Nephron (organoid): Measurements from ENCODE around the gene GPR156.

Experiments
- H3K27ac Mint-ChIP-seq, 3 experiments: 2 replicates each; pipeline ENCODE4 v1.8.0; 2020; ENCODE audit warnings: mixed read lengths in 3 of 3, mild to moderate bottlenecking in 2 of 3, moderate library complexity in 1 of 3
- H3K27me3 Mint-ChIP-seq: 2 replicates; pipeline ENCODE4 v1.8.0; 2021; ENCODE audit warnings: low read depth, mild to moderate bottlenecking, moderate library complexity, mixed read lengths
- H3K36me3 Mint-ChIP-seq: 2 replicates; pipeline ENCODE4 v1.8.0; 2020; ENCODE audit warnings: low read depth, mixed read lengths
- H3K4me1 Mint-ChIP-seq: 2 replicates; pipeline ENCODE4 v1.8.0; 2020; ENCODE audit warnings: mixed read lengths
- H3K4me3 Mint-ChIP-seq, 3 experiments: 2 replicates each; pipeline ENCODE4 v1.8.0; 2020; ENCODE audit warnings: mild to moderate bottlenecking in 3 of 3, mixed read lengths in 3 of 3, moderate library complexity in 2 of 3
- H3K9me3 Mint-ChIP-seq: 2 replicates; pipeline ENCODE4 v1.8.0; 2020; ENCODE audit warnings: mixed read lengths
- CTCF ChIP-seq, 3 experiments: fragments of 200-600 bp; sonication (generic); IDR thresholded peaks; one replicate each; pipeline ENCODE4 v1.5.0; 2021; ENCODE audit warnings: antibody characterized with exemption in 3 of 3; ENCODE audit not compliant: unreplicated experiment in 3 of 3

Gene GPR156

GRCh38 chr3:120171134-120171873 lies 113.7 kb downstream of the GPR156 start:
- H3K4me3 Mint-ChIP-seq, result no peak overlapping the region
- peaks cover 13% of the 10 kb centered on the region for H3K4me1 Mint-ChIP-seq
- no peaks in the 10 kb centered on the region for H3K9me3 Mint-ChIP-seq
- no peaks in the 10 kb centered on the region for H3K27me3 Mint-ChIP-seq
- no peak for TF ChIP-seq CTCF (IDR thresholded peaks at IDR 0.05; ENCODE audit: unreplicated experiment in 3 of 3)
- no peaks in the 10 kb centered on the region for H3K36me3 Mint-ChIP-seq
- no peak overlapping the region for H3K27ac Mint-ChIP-seq

- no peaks in the 10 kb centered on the region for H3K36me3 Mint-ChIP-seq
- no peak overlapping the region for H3K4me3 Mint-ChIP-seq
- no peaks in the 10 kb centered on the region for H3K9me3 Mint-ChIP-seq
- no peak for TF ChIP-seq CTCF (IDR thresholded peaks at IDR 0.05; ENCODE audit: unreplicated experiment in 3 of 3)
- no peaks in the 10 kb centered on the region for H3K27me3 Mint-ChIP-seq
- H3K27ac Mint-ChIP-seq, result no peak overlapping the region
- peaks cover 13% of the 10 kb centered on the region for H3K4me1 Mint-ChIP-seq
These were observed 114.8 kb downstream of the GPR156 start for GRCh38 chr3:120170223-120170622.

- H3K27me3 Mint-ChIP-seq, result no peaks in the 10 kb centered on the region
- H3K9me3 Mint-ChIP-seq, result no peaks in the 10 kb centered on the region
- no peak overlapping the region for H3K27ac Mint-ChIP-seq
- peaks cover 13% of the 10 kb centered on the region for H3K4me1 Mint-ChIP-seq
- no peaks in the 10 kb centered on the region for H3K36me3 Mint-ChIP-seq
- no peak for TF ChIP-seq CTCF (IDR thresholded peaks at IDR 0.05; ENCODE audit: unreplicated experiment in 3 of 3)
- no peak overlapping the region for H3K4me3 Mint-ChIP-seq
These were observed 115.6 kb downstream of the GPR156 start for GRCh38 chr3:120169407-120169806.

GRCh38 chr3:120168611-120169010 lies 116.4 kb downstream of the GPR156 start:
- Mint-ChIP-seq H3K4me1 (peaks cover 13% of the 10 kb centered on the region), H3K36me3 (no peaks in the 10 kb centered on the region), H3K27me3 (no peaks in the 10 kb centered on the region), H3K4me3 (no peak overlapping the region), H3K27ac (no peak overlapping the region), H3K9me3 (no peaks in the 10 kb centered on the region)
- no peak for TF ChIP-seq CTCF (IDR thresholded peaks at IDR 0.05; ENCODE audit: unreplicated experiment in 3 of 3)

- Mint-ChIP-seq H3K9me3 (no peaks in the 10 kb centered on the region), H3K27ac (no peak overlapping the region), H3K27me3 (no peaks in the 10 kb centered on the region), H3K4me1 (peaks cover 7% of the 10 kb centered on the region), H3K4me3 (no peak overlapping the region), H3K36me3 (no peaks in the 10 kb centered on the region)
- TF ChIP-seq CTCF (IDR thresholded peaks at IDR 0.05; ENCODE audit: unreplicated experiment in 3 of 3), result no peak
These were observed 117.0 kb downstream of the GPR156 start for GRCh38 chr3:120168038-120168437.

GRCh38 chr3:120167488-120167887 lies 117.5 kb downstream of the GPR156 start:
- no peak overlapping the region for H3K4me3 Mint-ChIP-seq
- H3K9me3 Mint-ChIP-seq, result no peaks in the 10 kb centered on the region
- no peak overlapping the region for H3K27ac Mint-ChIP-seq
- no peaks in the 10 kb centered on the region for H3K27me3 Mint-ChIP-seq
- H3K4me1 Mint-ChIP-seq, result peaks cover 6% of the 10 kb centered on the region
- no peaks in the 10 kb centered on the region for H3K36me3 Mint-ChIP-seq
- no peak for TF ChIP-seq CTCF (IDR thresholded peaks at IDR 0.05; ENCODE audit: unreplicated experiment in 3 of 3)
